Activated CD8-positive, alpha-beta T cell treated with anti-CD3 and anti-CD28 coated beads for 36 hours (primary cell): ENCODE measurements around the gene RFC4. TPM values are rescaled to one million over a fixed set of nuclear protein-coding genes. Genes with fewer than 3 reads are reported as not detected.

Source experiments
- ATAC-seq: fragments of 200-7000 bp; cut with Tn5 transposase; one replicate; pipeline ENCODE4 v1.10.0; 2021; ENCODE audit warnings: mild to moderate bottlenecking, moderate library complexity
- CTCF ChIA-PET: fragments of 350-600 bp; sonication (Branson Sonifier 250); formaldehyde crosslinking; loops from one replicate; lab custom pipeline; 2021; ENCODE audit warnings: antibody characterized with exemption; lab: Charles Lee
- POLR2A ChIA-PET: fragments of 350-600 bp; sonication (Branson Sonifier 250); formaldehyde crosslinking; loops from one replicate; lab custom pipeline; 2021; ENCODE audit warnings: antibody characterized with exemption; lab: Charles Lee
- DNase-seq: peaks from one replicate; pipeline ENCODE4 v3.0.0-alpha.2; 2020
- H3K27ac Mint-ChIP-seq: one replicate; pipeline ENCODE4 v1.8.0; 2021; ENCODE audit warnings: mild to moderate bottlenecking, mixed read lengths
- H3K27me3 Mint-ChIP-seq: one replicate; pipeline ENCODE4 v1.8.0; 2021; ENCODE audit warnings: mixed read lengths
- H3K36me3 Mint-ChIP-seq: one replicate; pipeline ENCODE4 v1.8.0; 2021; ENCODE audit warnings: low read depth, mixed read lengths
- H3K4me1 Mint-ChIP-seq: one replicate; pipeline ENCODE4 v1.8.0; 2021; ENCODE audit warnings: low read depth, mixed read lengths
- H3K4me3 Mint-ChIP-seq: one replicate; pipeline ENCODE4 v1.8.0; 2021; ENCODE audit warnings: mild to moderate bottlenecking, moderate library complexity, mixed read lengths
- H3K9me3 Mint-ChIP-seq: one replicate; pipeline ENCODE4 v1.8.0; 2021; ENCODE audit warnings: mixed read lengths
- intact Hi-C: fragments of 100-400 bp; cut with micrococcal nuclease; formaldehyde crosslinking; loops from one replicate; pipeline ENCODE4 v1.10.0; 2022
- microRNA-seq: library from miRNA; unstranded; fragments of <30 nt; microRNA quantifications from one replicate; pipeline ENCODE4 v1.2.0, GENCODE V29; 2022; ENCODE audit warnings: borderline microRNAs expressed, borderline replicate concordance
- total RNA-seq, 2 experiments: library from RNA; stranded (reverse); gene quantifications; one replicate each; pipeline ENCODE4 v1.2.3, GENCODE V29; 2021
- TF ChIP-seq, protein P1 (sequence below): fragments of 200-600 bp; IDR thresholded peaks from one replicate; pipeline ENCODE4 v1.8.0; 2022; ENCODE audit warnings: antibody characterized with exemption, mild to moderate bottlenecking

RFC4 gene
- total RNA-seq, 2 experiments from 2014 or later = 110 to 125 TPM

DNA sequence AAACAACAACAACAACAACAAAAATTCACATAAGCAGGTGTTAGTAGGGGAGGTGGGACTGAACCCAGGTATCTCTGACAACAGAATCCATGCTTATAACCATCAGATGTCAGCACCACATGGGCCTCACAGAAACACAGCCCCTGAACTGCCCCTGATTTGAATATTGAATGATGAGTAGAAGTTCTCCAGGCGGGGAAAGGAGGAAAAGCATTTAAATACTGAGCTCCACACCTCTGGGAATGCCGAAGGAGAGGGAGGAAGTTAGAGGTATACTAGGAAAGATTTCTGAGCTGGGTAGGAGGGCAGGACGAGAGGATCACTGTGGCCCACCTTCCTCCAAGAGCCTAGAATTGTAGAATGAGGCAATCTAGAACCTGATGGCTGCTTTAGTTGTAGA lies 54.8 kb downstream of the RFC4 start:
- intact Hi-C loops = no loop called here
- ATAC-seq (no peak), DNase-seq (no peak)
- CTCF ChIA-PET = no interaction called here
- Mint-ChIP-seq H3K36me3 (no peaks in the 10 kb centered on the region), H3K27ac (no peak overlapping the region), H3K27me3 (no peaks in the 10 kb centered on the region), H3K4me3 (no peak overlapping the region), H3K9me3 (no peaks in the 10 kb centered on the region), H3K4me1 (peaks cover 6% of the 10 kb centered on the region)
- POLR2A ChIA-PET = no interaction called here
- TF ChIP-seq, protein P1, sequence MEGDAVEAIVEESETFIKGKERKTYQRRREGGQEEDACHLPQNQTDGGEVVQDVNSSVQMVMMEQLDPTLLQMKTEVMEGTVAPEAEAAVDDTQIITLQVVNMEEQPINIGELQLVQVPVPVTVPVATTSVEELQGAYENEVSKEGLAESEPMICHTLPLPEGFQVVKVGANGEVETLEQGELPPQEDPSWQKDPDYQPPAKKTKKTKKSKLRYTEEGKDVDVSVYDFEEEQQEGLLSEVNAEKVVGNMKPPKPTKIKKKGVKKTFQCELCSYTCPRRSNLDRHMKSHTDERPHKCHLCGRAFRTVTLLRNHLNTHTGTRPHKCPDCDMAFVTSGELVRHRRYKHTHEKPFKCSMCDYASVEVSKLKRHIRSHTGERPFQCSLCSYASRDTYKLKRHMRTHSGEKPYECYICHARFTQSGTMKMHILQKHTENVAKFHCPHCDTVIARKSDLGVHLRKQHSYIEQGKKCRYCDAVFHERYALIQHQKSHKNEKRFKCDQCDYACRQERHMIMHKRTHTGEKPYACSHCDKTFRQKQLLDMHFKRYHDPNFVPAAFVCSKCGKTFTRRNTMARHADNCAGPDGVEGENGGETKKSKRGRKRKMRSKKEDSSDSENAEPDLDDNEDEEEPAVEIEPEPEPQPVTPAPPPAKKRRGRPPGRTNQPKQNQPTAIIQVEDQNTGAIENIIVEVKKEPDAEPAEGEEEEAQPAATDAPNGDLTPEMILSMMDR = no peak

DNA sequence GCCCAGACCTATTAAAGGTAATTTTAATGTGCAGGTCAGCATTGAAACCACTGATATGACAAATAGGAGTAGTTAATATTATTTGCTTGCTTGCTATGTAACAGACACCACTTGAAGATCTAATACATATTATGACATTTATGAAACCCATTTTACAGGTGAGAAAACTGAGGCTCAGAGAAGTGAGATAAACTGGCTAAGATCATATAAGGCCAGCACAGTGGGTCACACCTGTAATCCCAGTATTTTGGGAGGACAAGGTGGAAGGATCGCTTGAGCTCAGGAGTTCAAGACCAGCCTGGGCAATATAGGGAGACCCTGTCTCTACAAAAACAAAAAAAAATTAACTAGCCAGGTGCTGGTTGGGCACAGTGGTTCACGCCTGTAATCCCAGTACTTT lies 56.0 kb downstream of the RFC4 start:
- H3K27ac Mint-ChIP-seq = no peak overlapping the region
- H3K4me3 Mint-ChIP-seq = no peak overlapping the region
- TF ChIP-seq, protein P1 = no peak
- H3K9me3 Mint-ChIP-seq = no peaks in the 10 kb centered on the region
- DNase-seq (no peak), ATAC-seq (no peak)
- intact Hi-C loops = no loop called here
- peaks cover under 1% of the 10 kb centered on the region for H3K36me3 Mint-ChIP-seq
- H3K4me1 Mint-ChIP-seq = peaks cover 9% of the 10 kb centered on the region
- ChIA-PET CTCF (no interaction called here), POLR2A (interaction anchor here (1.2 kb wide), 1 partner anchor 34 kb away, joined by 4 read pairs; no protein-coding TSS in a partner anchor)
- no peaks in the 10 kb centered on the region for H3K27me3 Mint-ChIP-seq

DNA sequence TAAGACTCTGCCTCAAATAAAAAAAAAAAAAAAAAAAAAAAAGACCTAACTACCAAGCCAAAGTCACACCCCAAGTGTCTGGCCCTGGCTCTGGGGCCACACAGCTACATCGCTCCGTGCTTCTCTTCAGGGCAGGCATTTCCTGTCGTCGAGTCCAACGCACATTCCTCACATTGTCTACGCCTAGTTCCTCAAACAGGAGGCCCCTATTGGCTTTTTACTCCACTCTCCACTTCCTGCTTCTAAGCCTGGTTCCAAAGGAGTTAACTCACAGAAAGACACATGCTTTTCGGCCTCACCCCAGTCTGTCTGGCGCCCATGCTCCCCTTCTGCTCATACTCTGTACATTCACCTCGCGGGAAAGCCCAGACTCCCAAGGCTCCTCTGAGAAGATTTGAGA lies 60.3 kb downstream of the RFC4 start:
- H3K4me3 Mint-ChIP-seq = no peak overlapping the region
- H3K27me3 Mint-ChIP-seq = no peaks in the 10 kb centered on the region
- TF ChIP-seq, protein P1 = no peak
- no peaks in the 10 kb centered on the region for H3K9me3 Mint-ChIP-seq
- ChIA-PET POLR2A (no interaction called here), CTCF (no interaction called here)
- H3K27ac Mint-ChIP-seq = peak overlapping the region; percentile 12
- peak; percentile 68 for ATAC-seq
- peak; percentile 17 for DNase-seq
- peaks cover 3% of the 10 kb centered on the region for H3K4me1 Mint-ChIP-seq
- H3K36me3 Mint-ChIP-seq = peaks cover 11% of the 10 kb centered on the region
- intact Hi-C loops = no loop called here

DNA sequence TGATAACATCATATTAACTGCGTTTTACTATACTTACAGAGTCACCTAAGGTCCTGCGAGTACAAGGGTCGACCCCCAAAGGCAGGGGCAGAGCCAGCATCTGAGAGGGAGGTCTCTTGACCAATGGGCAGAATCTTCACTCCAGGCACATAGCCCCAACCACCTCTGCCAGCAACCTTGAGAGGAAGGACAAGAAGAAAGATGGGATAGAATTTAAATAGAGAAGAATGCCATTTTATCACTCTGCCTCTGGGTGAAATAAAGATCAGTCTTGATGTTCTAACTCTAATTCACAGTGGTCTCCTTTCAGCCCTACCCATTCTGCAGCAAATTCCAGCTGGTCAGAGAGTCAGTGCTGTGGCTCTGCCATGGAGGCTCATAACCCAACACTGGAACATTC lies 62.6 kb downstream of the RFC4 start:
- H3K4me1 Mint-ChIP-seq = peaks cover 3% of the 10 kb centered on the region
- H3K27ac Mint-ChIP-seq = no peak overlapping the region
- ChIA-PET POLR2A (no interaction called here), CTCF (interaction anchor here (0.7 kb wide), 1 partner anchor 129 kb away, joined by 3 read pairs; no protein-coding TSS in a partner anchor)
- TF ChIP-seq, protein P1 = no peak
- DNase-seq = no peak
- no peak for ATAC-seq
- no peaks in the 10 kb centered on the region for H3K9me3 Mint-ChIP-seq
- no peak overlapping the region for H3K4me3 Mint-ChIP-seq
- intact Hi-C loops = no loop called here
- peaks cover 11% of the 10 kb centered on the region for H3K36me3 Mint-ChIP-seq
- H3K27me3 Mint-ChIP-seq = no peaks in the 10 kb centered on the region

DNA sequence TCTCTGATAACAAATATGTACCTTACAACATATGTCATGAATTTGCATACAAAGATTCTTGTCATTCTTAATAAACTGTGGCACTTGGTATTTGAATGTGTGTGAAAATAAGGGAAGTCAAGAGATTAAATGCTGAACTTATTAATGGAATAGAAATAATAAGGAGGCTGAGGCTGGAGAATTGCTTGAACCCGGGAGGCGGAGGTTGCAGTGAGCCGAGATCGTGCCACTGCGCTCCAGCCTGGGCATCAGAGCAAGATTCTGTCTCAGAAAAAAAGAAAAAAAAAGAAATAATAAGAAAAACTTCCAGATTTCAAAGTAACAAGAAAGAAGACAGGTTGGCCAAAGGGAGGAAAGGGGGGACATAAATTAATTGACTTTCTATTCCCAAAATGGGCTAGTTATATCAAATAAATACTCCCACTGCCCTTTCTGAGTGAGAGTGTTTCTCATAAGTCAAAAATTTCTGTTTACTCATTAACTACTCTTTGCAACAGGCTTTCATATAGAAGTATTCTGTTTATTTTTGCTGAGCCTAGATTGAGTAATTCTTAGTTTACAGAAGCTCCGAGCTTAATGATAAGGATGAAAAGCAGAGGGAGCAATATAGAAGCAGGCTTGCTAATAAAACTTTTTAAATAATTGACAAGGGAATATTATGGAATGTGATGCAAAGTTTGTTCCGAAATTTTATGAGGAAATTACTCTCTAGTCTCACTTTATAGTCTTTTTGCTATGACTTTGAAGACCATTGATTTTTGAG lies 63.5 kb downstream of the RFC4 start:
- H3K36me3 Mint-ChIP-seq = peaks cover 11% of the 10 kb centered on the region
- ATAC-seq = no peak
- H3K4me1 Mint-ChIP-seq = peaks cover 3% of the 10 kb centered on the region
- POLR2A ChIA-PET = no interaction called here
- intact Hi-C loops = no loop called here
- TF ChIP-seq, protein P1 = no peak
- CTCF ChIA-PET = no interaction called here
- DNase-seq = no peak
- no peak overlapping the region for H3K27ac Mint-ChIP-seq
- no peak overlapping the region for H3K4me3 Mint-ChIP-seq
- H3K27me3 Mint-ChIP-seq = no peaks in the 10 kb centered on the region
- no peaks in the 10 kb centered on the region for H3K9me3 Mint-ChIP-seq

Small RNA genes within 50 kb of the gene (microRNA-seq; reads per million reads assigned to microRNA genes)
- 55.1 reads per million, percentile 61 among the genes with 10 or more reads in this experiment for gene MIR1248

Other genes starting within 250 kb of the RFC4 start
- 10 to 100 TPM in 1 of 2 experiments, 1 to 10 TPM in 1; 9.8 to 10.8 TPM for gene TBCCD1, start 239.1 kb downstream of the RFC4 start, total RNA-seq
- 10 to 100 TPM; 30.0 to 31.5 TPM for gene DNAJB11, start 235.8 kb downstream of the RFC4 start, total RNA-seq
- not detected for gene AHSG, start 193.4 kb downstream of the RFC4 start, total RNA-seq
- gene FETUB, start 166.1 kb downstream of the RFC4 start, total RNA-seq = not detected
- not detected for gene HRG, start 140.5 kb downstream of the RFC4 start, total RNA-seq
- gene KNG1, start 89.1 kb downstream of the RFC4 start, total RNA-seq = not detected
- 100 to 1,000 TPM; 450 to 466 TPM for gene EIF4A2, start 22.9 kb downstream of the RFC4 start, total RNA-seq
- gene ADIPOQ, start 36.2 kb upstream of the RFC4 start, total RNA-seq = not detected
- 10 to 100 TPM; 84.6 to 99.2 TPM for gene ST6GAL1, start 124.0 kb upstream of the RFC4 start, total RNA-seq